GM18858 (cell line): Measurements from ENCODE around the gene ICAM3.

ENCODE experiments used
- ATAC-seq: cut with Tn5 transposase; IDR thresholded peaks from one replicate; pipeline ENCODE4 v1.9.1; 2021; ENCODE audit not compliant: unreplicated experiment

The ICAM3 gene

GRCh38 chr19:10321417-10321797 lies 18.0 kb downstream of the ICAM3 start:
- no peak for ATAC-seq

GRCh38 chr19:10320602-10321416 lies 18.6 kb downstream of the ICAM3 start:
- no peak for ATAC-seq

- no peak for ATAC-seq
Observed at GRCh38 chr19:10318807-10319682, 20.4 kb downstream of the ICAM3 start.

GRCh38 chr19:10317857-10318462 lies 21.5 kb downstream of the ICAM3 start:
- ATAC-seq, result no peak

- no peak for ATAC-seq
Observed at GRCh38 chr19:10317045-10317856, 22.2 kb downstream of the ICAM3 start.

GRCh38 chr19:10316229-10317044 lies 23.0 kb downstream of the ICAM3 start:
- no peak for ATAC-seq

- ATAC-seq, result no peak
Observed at GRCh38 chr19:10315335-10316214, 23.8 kb downstream of the ICAM3 start, which contains the start of gene FDX2. FDX2 (minus strand) TSS chr19:10316015; CDS start chr19:10315996, 19 bp downstream.

GRCh38 chr19:10309423-10309822 lies 30.0 kb downstream of the ICAM3 start, which contains the start of gene ZGLP1:
ZGLP1 (minus strand) TSS chr19:10309815.
- ATAC-seq, result no peak

- no peak for ATAC-seq
Observed at GRCh38 chr19:10306327-10306726, 33.1 kb downstream of the ICAM3 start.

GRCh38 chr19:10305139-10305806 lies 34.2 kb downstream of the ICAM3 start:
- ATAC-seq, result no peak

- no peak for ATAC-seq
Observed at GRCh38 chr19:10299545-10300458, 39.6 kb downstream of the ICAM3 start.

GRCh38 chr19:10295847-10296591 lies 43.4 kb downstream of the ICAM3 start:
- ATAC-seq, result no peak

GRCh38 chr19:10295305-10295846 lies 44.0 kb downstream of the ICAM3 start:
- no peak for ATAC-seq

- no peak for ATAC-seq
Observed at GRCh38 chr19:10294368-10294697, 45.1 kb downstream of the ICAM3 start.

- no peak for ATAC-seq
Observed at GRCh38 chr19:10293637-10294367, 45.6 kb downstream of the ICAM3 start.
